ENCODE results near the gene DCAF6.

The DCAF6 gene

GRCh38 chr1:167924543-167925231 lies 11.8 kb upstream of the DCAF6 start:
- H3K27ac ChIP-seq = no peak overlapping the region
- TF ChIP-seq, protein P1, sequence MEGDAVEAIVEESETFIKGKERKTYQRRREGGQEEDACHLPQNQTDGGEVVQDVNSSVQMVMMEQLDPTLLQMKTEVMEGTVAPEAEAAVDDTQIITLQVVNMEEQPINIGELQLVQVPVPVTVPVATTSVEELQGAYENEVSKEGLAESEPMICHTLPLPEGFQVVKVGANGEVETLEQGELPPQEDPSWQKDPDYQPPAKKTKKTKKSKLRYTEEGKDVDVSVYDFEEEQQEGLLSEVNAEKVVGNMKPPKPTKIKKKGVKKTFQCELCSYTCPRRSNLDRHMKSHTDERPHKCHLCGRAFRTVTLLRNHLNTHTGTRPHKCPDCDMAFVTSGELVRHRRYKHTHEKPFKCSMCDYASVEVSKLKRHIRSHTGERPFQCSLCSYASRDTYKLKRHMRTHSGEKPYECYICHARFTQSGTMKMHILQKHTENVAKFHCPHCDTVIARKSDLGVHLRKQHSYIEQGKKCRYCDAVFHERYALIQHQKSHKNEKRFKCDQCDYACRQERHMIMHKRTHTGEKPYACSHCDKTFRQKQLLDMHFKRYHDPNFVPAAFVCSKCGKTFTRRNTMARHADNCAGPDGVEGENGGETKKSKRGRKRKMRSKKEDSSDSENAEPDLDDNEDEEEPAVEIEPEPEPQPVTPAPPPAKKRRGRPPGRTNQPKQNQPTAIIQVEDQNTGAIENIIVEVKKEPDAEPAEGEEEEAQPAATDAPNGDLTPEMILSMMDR (conservative IDR thresholded peaks at IDR 0.05) = no peak

DNA sequence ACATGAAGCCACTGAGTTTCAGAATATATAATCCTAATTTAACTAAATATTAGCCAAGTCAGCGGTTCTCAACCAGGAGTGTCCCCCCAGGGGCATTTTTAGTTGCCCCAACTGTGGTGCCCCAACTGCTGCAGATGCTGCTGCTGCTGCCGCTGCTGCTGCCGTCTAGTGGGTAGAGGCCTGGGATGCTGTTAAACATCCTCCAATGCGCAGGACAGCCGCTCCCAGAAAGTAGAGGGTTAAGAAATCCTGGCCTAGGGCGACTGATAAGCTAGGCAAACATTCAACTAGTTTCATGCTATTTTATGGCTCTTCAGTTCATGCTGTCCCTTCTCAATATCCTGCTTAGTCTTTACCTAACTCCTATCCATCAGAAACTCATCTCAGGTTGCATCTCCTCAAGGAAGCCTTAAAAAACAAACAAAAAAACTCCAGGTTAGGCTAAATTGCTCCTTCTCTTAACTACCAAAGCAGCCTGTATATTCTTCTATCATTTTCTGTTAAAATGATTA lies 9.9 kb upstream of the DCAF6 start:
- TF ChIP-seq, protein P1 (conservative IDR thresholded peaks at IDR 0.05) = peak; percentile 75
- peak overlapping the region; percentile 99 for H3K27ac ChIP-seq

- peak overlapping the region; percentile 99 for H3K27ac ChIP-seq
- TF ChIP-seq, protein P1 (conservative IDR thresholded peaks at IDR 0.05) = no peak
These were observed 9.3 kb upstream of the DCAF6 start for GRCh38 chr1:167927046-167927754.

GRCh38 chr1:167928457-167928852 lies 8.0 kb upstream of the DCAF6 start:
- peak overlapping the region; percentile 99 for H3K27ac ChIP-seq
- TF ChIP-seq, protein P1 (conservative IDR thresholded peaks at IDR 0.05) = no peak

DNA sequence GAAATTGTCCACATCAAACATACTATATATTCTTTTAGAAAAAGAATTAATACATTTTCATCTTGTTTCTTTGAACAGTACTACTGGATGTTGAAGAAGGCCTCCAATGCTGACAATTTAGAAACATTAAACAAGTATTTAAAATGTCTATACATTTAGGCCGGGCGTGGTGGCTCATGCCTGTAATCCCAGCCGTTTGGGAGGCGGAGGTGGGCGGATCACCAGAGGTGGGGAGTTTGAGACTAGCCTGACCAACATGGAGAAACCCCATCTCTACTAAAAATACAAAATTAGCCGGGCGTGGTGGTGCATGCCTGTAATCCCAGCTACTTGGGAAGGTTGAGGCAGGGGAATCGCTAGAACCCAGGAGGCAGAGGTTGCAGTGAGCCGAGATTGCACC lies 7.6 kb upstream of the DCAF6 start:
- H3K27ac ChIP-seq = peak overlapping the region; percentile 99

DNA sequence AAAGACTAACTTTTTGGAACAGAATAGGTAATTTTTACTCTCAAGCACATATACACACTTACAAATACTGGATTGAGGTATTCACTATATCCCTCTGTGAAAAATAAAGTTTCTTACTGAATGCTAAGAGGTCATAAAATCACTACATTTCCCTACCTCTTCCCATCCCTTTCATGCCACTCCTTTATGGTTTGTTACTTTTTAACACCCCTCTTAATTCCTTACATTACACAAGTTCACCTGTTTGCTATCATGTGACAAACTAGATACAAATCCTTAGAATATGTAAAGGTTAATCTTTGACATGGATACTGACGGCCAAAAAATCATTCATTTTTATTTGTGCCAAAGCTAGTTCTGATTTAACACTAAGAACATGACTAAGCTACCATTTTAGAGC lies 6.8 kb upstream of the DCAF6 start:
- TF ChIP-seq, protein P1 (conservative IDR thresholded peaks at IDR 0.05) = no peak
- peak overlapping the region; percentile 99 for H3K27ac ChIP-seq

- peak overlapping the region; percentile 99 for H3K27ac ChIP-seq
- TF ChIP-seq, protein P1 (conservative IDR thresholded peaks at IDR 0.05) = no peak
These were observed 2.7 kb upstream of the DCAF6 start for GRCh38 chr1:167933788-167934187.

All from VCaP (cell line).